ENCODE measurements around the gene TXNRD2. TPM values are rescaled to one million over a fixed set of nuclear protein-coding genes. Genes with fewer than 3 reads are reported as not detected.
A peak's percentile ranks its signal among the peaks of the same experiment; 100 is the strongest.

Gene TXNRD2
- total RNA-seq, 4 donors from 2014 or later: 16.7 to 33.1 (median 20.3) TPM

DNA sequence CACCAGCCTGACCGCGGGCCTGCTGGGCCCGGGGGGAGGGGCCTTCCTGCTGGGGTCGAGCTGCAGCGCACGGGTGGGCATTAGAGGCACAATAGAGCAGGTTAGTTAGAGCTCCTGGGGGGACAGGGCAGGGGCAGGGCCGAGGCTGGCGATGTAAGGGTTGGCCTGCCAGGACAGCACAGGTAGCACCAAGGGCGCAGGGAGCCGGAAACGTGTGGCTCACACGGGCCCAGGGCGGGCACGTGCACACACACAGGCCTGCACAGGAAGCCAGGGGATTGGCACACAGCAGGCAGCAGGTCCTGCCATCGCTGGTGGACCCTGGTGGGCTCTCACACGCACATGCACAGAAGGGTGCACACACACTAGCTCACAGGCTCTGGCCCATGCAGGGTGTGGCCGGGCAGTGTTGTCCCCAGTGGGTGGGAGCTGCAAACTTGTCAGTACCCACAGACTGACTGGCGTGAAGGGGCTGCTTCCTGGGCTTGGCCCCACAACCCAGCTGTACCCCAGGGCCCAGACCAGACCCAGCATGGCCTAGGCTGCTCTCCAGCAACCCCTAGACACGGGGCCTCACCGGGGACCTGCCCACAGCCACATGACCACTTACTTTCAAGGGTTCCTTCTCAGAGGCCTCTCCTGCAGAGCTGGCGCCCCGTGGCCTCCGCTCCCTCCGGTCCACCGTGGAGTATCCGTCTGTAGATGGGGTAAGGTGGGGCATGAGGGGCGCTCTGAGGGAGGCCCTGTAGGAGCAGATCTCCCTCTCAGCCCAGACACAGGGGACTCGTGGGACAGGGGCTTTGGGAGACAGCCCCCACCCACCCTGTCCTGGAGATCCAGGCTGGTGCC, 29.9 kb upstream of the TXNRD2 start:
- peaks cover 0 to 28% (median 12%) of the 10 kb centered on the region in 3 donors for H3K4me1 ChIP-seq
- TF ChIP-seq, protein P1, sequence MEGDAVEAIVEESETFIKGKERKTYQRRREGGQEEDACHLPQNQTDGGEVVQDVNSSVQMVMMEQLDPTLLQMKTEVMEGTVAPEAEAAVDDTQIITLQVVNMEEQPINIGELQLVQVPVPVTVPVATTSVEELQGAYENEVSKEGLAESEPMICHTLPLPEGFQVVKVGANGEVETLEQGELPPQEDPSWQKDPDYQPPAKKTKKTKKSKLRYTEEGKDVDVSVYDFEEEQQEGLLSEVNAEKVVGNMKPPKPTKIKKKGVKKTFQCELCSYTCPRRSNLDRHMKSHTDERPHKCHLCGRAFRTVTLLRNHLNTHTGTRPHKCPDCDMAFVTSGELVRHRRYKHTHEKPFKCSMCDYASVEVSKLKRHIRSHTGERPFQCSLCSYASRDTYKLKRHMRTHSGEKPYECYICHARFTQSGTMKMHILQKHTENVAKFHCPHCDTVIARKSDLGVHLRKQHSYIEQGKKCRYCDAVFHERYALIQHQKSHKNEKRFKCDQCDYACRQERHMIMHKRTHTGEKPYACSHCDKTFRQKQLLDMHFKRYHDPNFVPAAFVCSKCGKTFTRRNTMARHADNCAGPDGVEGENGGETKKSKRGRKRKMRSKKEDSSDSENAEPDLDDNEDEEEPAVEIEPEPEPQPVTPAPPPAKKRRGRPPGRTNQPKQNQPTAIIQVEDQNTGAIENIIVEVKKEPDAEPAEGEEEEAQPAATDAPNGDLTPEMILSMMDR (IDR thresholded peaks at IDR 0.05): no peak
- no peak for TF ChIP-seq EP300 (IDR thresholded peaks at IDR 0.05)
- TF ChIP-seq POLR2A (IDR thresholded peaks at IDR 0.05): no peak
- no peak for TF ChIP-seq POLR2AphosphoS5 (IDR thresholded peaks at IDR 0.05)
- peak overlapping the region in 3 of 4 donors; percentile 33 to 58 (median 38) for H3K27ac ChIP-seq
- 67 to 80% methylated on average over 1 to 14 of the region's 28 CpGs for WGBS, 2 donors (ENCODE audit: low coverage in 1 of 2)
- no peaks in the 10 kb centered on the region for H3K9me3 ChIP-seq
- ATAC-seq: no peak
- H3K4me3 ChIP-seq: no peak overlapping the region
- H3K27me3 ChIP-seq: no peaks in the 10 kb centered on the region
- H3K36me3 ChIP-seq: peaks cover 0 to 75% of the 10 kb centered on the region in 2 donors

DNA sequence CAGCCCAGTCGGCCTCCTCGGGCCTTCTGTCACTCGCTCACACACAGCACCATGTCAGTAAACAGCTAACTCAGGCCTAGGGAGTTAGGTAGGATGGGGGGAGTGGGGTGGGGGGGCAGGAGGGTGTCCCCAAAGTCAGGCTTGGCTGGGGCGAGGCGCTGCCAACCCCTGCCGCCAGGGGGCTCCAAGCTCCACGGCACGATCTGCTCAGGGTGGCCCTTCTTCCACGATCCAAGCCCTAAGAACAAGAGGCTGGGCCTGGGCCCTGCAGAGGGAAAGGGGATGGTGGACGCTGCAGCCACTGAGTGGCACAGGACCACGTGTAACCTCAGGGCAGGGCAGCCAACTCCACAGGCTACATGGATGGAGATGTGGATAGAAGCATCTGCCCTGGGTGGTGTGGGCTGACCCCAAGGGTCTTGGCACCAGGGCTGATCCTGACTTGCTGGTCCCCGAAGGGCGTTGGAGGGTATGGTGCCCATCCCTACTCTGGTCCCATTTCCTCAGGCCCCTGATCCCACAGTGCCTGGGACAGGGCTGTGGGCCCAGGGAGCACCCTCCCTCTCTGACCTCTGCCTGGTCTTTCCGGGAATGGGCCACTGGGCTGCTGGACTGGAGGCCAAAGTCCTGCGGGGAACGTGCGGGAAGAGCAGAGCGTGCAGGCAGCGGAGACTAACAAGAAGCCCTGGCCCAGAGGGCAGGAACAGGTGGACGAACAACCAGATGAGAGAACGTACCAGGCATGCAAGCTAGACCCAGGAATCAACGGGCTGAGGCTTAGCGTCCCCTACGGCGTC, 29.1 kb upstream of the TXNRD2 start:
- TF ChIP-seq, protein P1 (IDR thresholded peaks at IDR 0.05): peak in 3 of 4 experiments; percentile 92 to 98 (median 92)
- TF ChIP-seq EP300 (IDR thresholded peaks at IDR 0.05): no peak
- peaks cover 0 to 28% (median 12%) of the 10 kb centered on the region in 3 donors for H3K4me1 ChIP-seq
- H3K27ac ChIP-seq: peak overlapping the region in 3 of 4 donors; percentile 33 to 58 (median 38)
- peaks cover 0 to 82% of the 10 kb centered on the region in 2 donors for H3K36me3 ChIP-seq
- no peak overlapping the region for H3K4me3 ChIP-seq
- WGBS, 2 donors (ENCODE audit: low coverage in 1 of 2): 73% methylated on average over 9 of the region's 25 CpGs; no CpG with 5 or more reads in 1 of the 2 donors
- no peaks in the 10 kb centered on the region for H3K27me3 ChIP-seq
- peak; percentile 71 for ATAC-seq
- no peaks in the 10 kb centered on the region for H3K9me3 ChIP-seq

DNA sequence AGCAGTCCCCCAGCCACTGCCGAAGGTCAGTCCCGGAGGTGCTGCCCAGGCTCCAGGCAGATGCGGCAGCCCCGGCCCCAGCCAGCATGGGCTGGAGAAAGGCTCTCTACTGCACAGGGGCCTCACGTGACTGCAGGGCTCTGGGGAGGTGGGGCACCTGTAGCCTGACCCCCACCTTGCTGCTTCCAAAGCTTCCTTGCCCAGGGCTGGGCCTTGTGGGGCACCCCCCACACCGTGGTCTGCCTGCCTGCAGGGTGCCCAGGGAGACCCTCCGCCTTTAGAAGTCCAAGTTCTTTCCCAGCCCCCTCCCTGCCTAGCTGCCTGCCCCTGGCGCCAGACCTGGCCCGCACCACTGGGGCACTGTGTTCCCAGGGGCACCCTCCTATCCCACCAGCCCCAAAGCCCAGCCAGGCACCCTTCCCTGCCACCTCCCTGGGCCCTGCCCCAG, 28.4 kb upstream of the TXNRD2 start:
- TF ChIP-seq POLR2AphosphoS5 (IDR thresholded peaks at IDR 0.05) (no peak), POLR2A (IDR thresholded peaks at IDR 0.05) (no peak), EP300 (IDR thresholded peaks at IDR 0.05) (no peak)
- TF ChIP-seq, protein P1 (IDR thresholded peaks at IDR 0.05): no peak
- Histone ChIP-seq H3K9me3 (no peaks in the 10 kb centered on the region), H3K27ac (peak overlapping the region in 2 of 4 donors; percentile 38 to 58), H3K4me1 (peaks cover 0 to 24% (median 10%) of the 10 kb centered on the region in 3 donors), H3K4me3 (no peak overlapping the region), H3K27me3 (no peaks in the 10 kb centered on the region), H3K36me3 (peaks cover 0 to 88% of the 10 kb centered on the region in 2 donors)
- WGBS, 2 donors (ENCODE audit: low coverage in 1 of 2): no CpG with 5 or more reads among the region's 9 CpGs
- ATAC-seq: no peak

DNA sequence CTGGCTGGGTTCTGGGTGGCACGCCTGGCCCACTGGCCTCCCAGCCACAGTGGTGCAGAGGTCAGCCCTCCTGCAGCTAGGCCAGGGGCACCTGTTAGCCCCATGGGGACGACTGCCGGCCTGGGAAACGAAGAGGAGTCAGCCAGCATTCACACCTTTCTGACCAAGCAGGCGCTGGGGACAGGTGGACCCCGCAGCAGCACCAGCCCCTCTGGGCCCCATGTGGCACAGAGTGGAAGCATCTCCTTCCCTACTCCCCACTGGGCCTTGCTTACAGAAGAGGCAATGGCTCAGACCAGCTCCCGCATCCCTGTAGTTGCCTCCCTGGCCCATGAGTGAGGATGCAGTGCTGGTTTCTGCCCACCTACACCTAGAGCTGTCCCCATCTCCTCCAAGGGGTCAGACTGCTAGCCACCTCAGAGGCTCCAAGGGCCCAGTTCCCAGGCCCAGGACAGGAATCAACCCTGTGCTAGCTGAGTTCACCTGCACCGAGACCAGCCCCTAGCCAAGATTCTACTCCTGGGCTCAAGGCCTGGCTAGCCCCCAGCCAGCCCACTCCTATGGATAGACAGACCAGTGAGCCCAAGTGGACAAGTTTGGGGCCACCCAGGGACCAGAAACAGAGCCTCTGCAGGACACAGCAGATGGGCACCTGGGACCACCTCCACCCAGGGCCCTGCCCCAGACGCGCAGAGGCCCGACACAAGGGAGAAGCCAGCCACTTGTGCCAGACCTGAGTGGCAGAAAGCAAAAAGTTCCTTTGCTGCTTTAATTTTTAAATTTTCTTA, 27.7 kb upstream of the TXNRD2 start:
- no peak for ATAC-seq
- Histone ChIP-seq H3K36me3 (peaks cover 0 to 95% of the 10 kb centered on the region in 2 donors), H3K27ac (peak overlapping the region in 2 of 4 donors; percentile 38 to 58), H3K4me3 (no peak overlapping the region), H3K27me3 (no peaks in the 10 kb centered on the region), H3K4me1 (peaks cover 0 to 17% (median 4%) of the 10 kb centered on the region in 3 donors), H3K9me3 (no peaks in the 10 kb centered on the region)
- WGBS, 2 donors (ENCODE audit: low coverage in 1 of 2): 87% methylated on average over 3 of the region's 11 CpGs; no CpG with 5 or more reads in 1 of the 2 donors
- TF ChIP-seq EP300 (IDR thresholded peaks at IDR 0.05): no peak
- TF ChIP-seq POLR2A (IDR thresholded peaks at IDR 0.05): no peak
- TF ChIP-seq POLR2AphosphoS5 (IDR thresholded peaks at IDR 0.05): no peak
- TF ChIP-seq, protein P1 (IDR thresholded peaks at IDR 0.05): no peak
